Measurements from ENCODE around the gene DCLK3.

The DCLK3 gene

GRCh38 chr3:36707623-36708409 lies 56.5 kb downstream of the DCLK3 start:
- DNase-seq (ENCODE audit: low read depth), result no peak
- peak; percentile 26 for TF ChIP-seq CTCF (IDR thresholded peaks at IDR 0.05; ENCODE audit: control insufficient read depth, insufficient read depth, low read depth, low read length, missing control alignments)
- no peak overlapping the region for H3K4me3 ChIP-seq (ENCODE audit: control insufficient read depth, low read depth, low read length)

- no peak overlapping the region for H3K4me3 ChIP-seq (ENCODE audit: control insufficient read depth, low read depth, low read length)
- TF ChIP-seq CTCF (IDR thresholded peaks at IDR 0.05; ENCODE audit: control insufficient read depth, insufficient read depth, low read depth, low read length, missing control alignments), result no peak
- DNase-seq (ENCODE audit: low read depth), result no peak
Observed at GRCh38 chr3:36705015-36705414, 59.3 kb downstream of the DCLK3 start.

GRCh38 chr3:36704280-36704679 lies 60.1 kb downstream of the DCLK3 start:
- no peak for DNase-seq (ENCODE audit: low read depth)

GRCh38 chr3:36701249-36701572 lies 63.1 kb downstream of the DCLK3 start:
- H3K4me3 ChIP-seq (ENCODE audit: control insufficient read depth, low read depth, low read length), result no peak overlapping the region
- no peak for DNase-seq (ENCODE audit: low read depth)
- TF ChIP-seq CTCF (IDR thresholded peaks at IDR 0.05; ENCODE audit: control insufficient read depth, insufficient read depth, low read depth, low read length, missing control alignments), result no peak

More at GRCh38 chr3:36704280-36704679, 60.1 kb downstream of the DCLK3 start:
- H3K4me3 ChIP-seq (ENCODE audit: control insufficient read depth, low read depth, low read length), result no peak overlapping the region
- TF ChIP-seq CTCF (IDR thresholded peaks at IDR 0.05; ENCODE audit: control insufficient read depth, insufficient read depth, low read depth, low read length, missing control alignments), result no peak

GRCh38 chr3:36700537-36701248 lies 63.7 kb downstream of the DCLK3 start:
- DNase-seq (ENCODE audit: low read depth), result peak; percentile 52
- TF ChIP-seq CTCF (IDR thresholded peaks at IDR 0.05; ENCODE audit: control insufficient read depth, insufficient read depth, low read depth, low read length, missing control alignments), result peak; percentile 93
- no peak overlapping the region for H3K4me3 ChIP-seq (ENCODE audit: control insufficient read depth, low read depth, low read length)

GRCh38 chr3:36698314-36698713 lies 66.0 kb downstream of the DCLK3 start:
- no peak for TF ChIP-seq CTCF (IDR thresholded peaks at IDR 0.05; ENCODE audit: control insufficient read depth, insufficient read depth, low read depth, low read length, missing control alignments)
- no peak overlapping the region for H3K4me3 ChIP-seq (ENCODE audit: control insufficient read depth, low read depth, low read length)
- DNase-seq (ENCODE audit: low read depth), result no peak
